PC-9 (cell line): ENCODE data around the gene BRD9.

Experiments
- EZH2 ChIP-seq: fragments of 200-600 bp; sonication (generic); IDR thresholded peaks from 2 replicates; pipeline ENCODE4 v1.8.0; 2017; ENCODE audit warnings: antibody characterized with exemption, low read depth
- TF ChIP-seq, protein P1 (sequence below): fragments of 200-600 bp; sonication (generic); conservative IDR thresholded peaks from 2 replicates; pipeline ENCODE4 v1.6.1; 2017; ENCODE audit warnings: mixed run types, antibody characterized with exemption, mild to moderate bottlenecking, moderate library complexity

DNA sequence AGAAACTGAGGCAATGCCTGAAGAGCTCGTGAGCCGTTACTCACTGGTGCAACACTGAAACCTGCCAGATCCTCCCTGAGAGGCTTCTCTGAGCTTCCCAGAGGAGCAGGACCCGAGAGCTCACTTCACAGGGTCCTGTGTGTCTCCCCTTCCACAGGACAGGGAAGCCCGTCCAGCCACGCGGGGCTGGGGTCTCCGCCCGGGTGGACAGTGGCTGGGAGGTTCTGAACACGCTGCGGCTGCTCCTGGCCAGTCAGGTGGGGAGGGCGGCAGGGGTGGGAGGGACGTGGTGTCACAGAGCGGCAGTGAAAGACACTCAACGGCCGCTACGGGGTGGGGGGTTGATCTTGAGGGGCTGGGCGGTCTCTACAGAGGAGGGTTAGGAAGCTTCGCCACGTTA, 41.5 kb downstream of the BRD9 start:
- TF ChIP-seq, protein P1, sequence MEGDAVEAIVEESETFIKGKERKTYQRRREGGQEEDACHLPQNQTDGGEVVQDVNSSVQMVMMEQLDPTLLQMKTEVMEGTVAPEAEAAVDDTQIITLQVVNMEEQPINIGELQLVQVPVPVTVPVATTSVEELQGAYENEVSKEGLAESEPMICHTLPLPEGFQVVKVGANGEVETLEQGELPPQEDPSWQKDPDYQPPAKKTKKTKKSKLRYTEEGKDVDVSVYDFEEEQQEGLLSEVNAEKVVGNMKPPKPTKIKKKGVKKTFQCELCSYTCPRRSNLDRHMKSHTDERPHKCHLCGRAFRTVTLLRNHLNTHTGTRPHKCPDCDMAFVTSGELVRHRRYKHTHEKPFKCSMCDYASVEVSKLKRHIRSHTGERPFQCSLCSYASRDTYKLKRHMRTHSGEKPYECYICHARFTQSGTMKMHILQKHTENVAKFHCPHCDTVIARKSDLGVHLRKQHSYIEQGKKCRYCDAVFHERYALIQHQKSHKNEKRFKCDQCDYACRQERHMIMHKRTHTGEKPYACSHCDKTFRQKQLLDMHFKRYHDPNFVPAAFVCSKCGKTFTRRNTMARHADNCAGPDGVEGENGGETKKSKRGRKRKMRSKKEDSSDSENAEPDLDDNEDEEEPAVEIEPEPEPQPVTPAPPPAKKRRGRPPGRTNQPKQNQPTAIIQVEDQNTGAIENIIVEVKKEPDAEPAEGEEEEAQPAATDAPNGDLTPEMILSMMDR: no peak
- TF ChIP-seq EZH2: no peak
